Neuronal stem cell (in vitro differentiated cells): Measurements from ENCODE around the gene XPR1.
"Not testable (repeated sequence)": the region's sequence is repeated elsewhere in the genome, so short reads cannot be mapped to it uniquely, and the experiment has no call there.

Experiments used
- DNase-seq: peaks from one replicate; pipeline ENCODE4 v3.0.0-alpha.2; 2013; ENCODE audit warnings: low spot score
- H2AFZ ChIP-seq: one replicate; pipeline ENCODE4 v1.6.1; 2013; ENCODE audit warnings: mild to moderate bottlenecking, low read length, inconsistent platforms
- H2AK5ac ChIP-seq: 2 replicates; pipeline ENCODE4 v1.6.1; 2013; ENCODE audit warnings: low read depth, mild to moderate bottlenecking, inconsistent platforms, low read length, moderate library complexity, mixed read lengths
- H2BK120ac ChIP-seq: 2 replicates; pipeline ENCODE4 v1.6.1; 2013; ENCODE audit warnings: low read depth, mild to moderate bottlenecking, inconsistent platforms, low read length, moderate library complexity, mixed read lengths
- H2BK12ac ChIP-seq: one replicate; pipeline ENCODE4 v1.6.1; 2013; ENCODE audit warnings: low read length, inconsistent platforms
- H2BK15ac ChIP-seq: 2 replicates; pipeline ENCODE4 v1.6.1; 2013; ENCODE audit warnings: mild to moderate bottlenecking, low read length, inconsistent platforms, mixed read lengths
- H2BK5ac ChIP-seq: one replicate; pipeline ENCODE4 v1.6.1; 2013; ENCODE audit warnings: inconsistent platforms, mild to moderate bottlenecking, low read length, moderate library complexity
- H3K14ac ChIP-seq: one replicate; pipeline ENCODE4 v1.6.1; 2013; ENCODE audit warnings: low read length, inconsistent platforms
- H3K18ac ChIP-seq: 2 replicates; pipeline ENCODE4 v1.6.1; 2013; ENCODE audit warnings: low read length, inconsistent platforms
- H3K23ac ChIP-seq: 2 replicates; pipeline ENCODE4 v1.6.1; 2013; ENCODE audit warnings: low read depth, mild to moderate bottlenecking, mixed read lengths, low read length, inconsistent platforms; ENCODE audit not compliant: poor library complexity
- H3K27ac ChIP-seq: replicated peaks from 3 replicates; pipeline ENCODE4 v1.5.1; 2013; ENCODE audit warnings: low read length, inconsistent platforms
- H3K27me3 ChIP-seq, 3 experiments: 2 replicates each; pipeline ENCODE4 v1.6.1; 2013; ENCODE audit warnings: low read length in 3 of 3, mild to moderate bottlenecking in 2 of 3, inconsistent platforms in 1 of 3, low read depth in 1 of 3, mixed read lengths in 1 of 3, moderate library complexity in 1 of 3; ENCODE audit not compliant: control insufficient read depth in 3 of 3, insufficient read depth in 3 of 3
- H3K36me3 ChIP-seq, 2 donors: replicated peaks in 1 of 2; 2 replicates each; pipeline ENCODE4 v1.6.1; 2013; ENCODE audit warnings: low read length in 2 of 2; ENCODE audit not compliant: control insufficient read depth in 2 of 2, insufficient read depth in 2 of 2
- H3K4ac ChIP-seq: 2 replicates; pipeline ENCODE4 v1.6.1; 2013; ENCODE audit warnings: inconsistent platforms, mild to moderate bottlenecking, low read length, moderate library complexity
- H3K4me1 ChIP-seq, 2 donors: 1 replicate in 1 of 2; 2 replicates in 1 of 2; pipeline ENCODE4 v1.6.1; 2013; ENCODE audit warnings: low read length in 2 of 2, low read depth in 1 of 2; ENCODE audit not compliant: control insufficient read depth in 2 of 2, insufficient read depth in 1 of 2
- H3K4me2 ChIP-seq: one replicate; pipeline ENCODE4 v1.6.1; 2013; ENCODE audit warnings: mild to moderate bottlenecking, low read length, inconsistent platforms; ENCODE audit not compliant: insufficient read depth, poor library complexity, severe bottlenecking
- H3K4me3 ChIP-seq, 2 donors: 2 replicates each; pipeline ENCODE4 v1.5.1; 2013; ENCODE audit warnings: low read length in 2 of 2, mild to moderate bottlenecking in 2 of 2, inconsistent platforms in 1 of 2, moderate library complexity in 1 of 2
- H3K79me1 ChIP-seq: one replicate; pipeline ENCODE4 v1.6.1; 2013; ENCODE audit warnings: low read depth, mild to moderate bottlenecking, inconsistent platforms, low read length, moderate library complexity
- H3K9ac ChIP-seq: one replicate; pipeline ENCODE4 v1.6.1; 2013; ENCODE audit warnings: mild to moderate bottlenecking, low read depth, low read length, inconsistent platforms; ENCODE audit not compliant: poor library complexity
- H3K9me3 ChIP-seq, 2 donors: replicated peaks in 1 of 2; 2 replicates each; pipeline versions ENCODE3 to v1.6.1; 2013; ENCODE audit warnings: low read length in 2 of 2, mild to moderate bottlenecking in 2 of 2, inconsistent platforms in 1 of 2, low read depth in 1 of 2, mixed read lengths in 1 of 2, moderate library complexity in 1 of 2; ENCODE audit not compliant: control insufficient read depth in 2 of 2, insufficient read depth in 1 of 2
- H4K8ac ChIP-seq: one replicate; pipeline ENCODE4 v1.6.1; 2013; ENCODE audit warnings: low read depth, mild to moderate bottlenecking, inconsistent platforms, low read length, moderate library complexity
- H4K91ac ChIP-seq: one replicate; pipeline ENCODE4 v1.6.1; 2013; ENCODE audit warnings: low read length, low read depth, mild to moderate bottlenecking, inconsistent platforms; ENCODE audit not compliant: poor library complexity
- WGBS, 2 donors: extraction: QIAGEN DNeasy Blood & Tissue Kit; methylation state at CpG; one replicate each; pipeline ENCODE4 v1.1.7; 2013; ENCODE audit warnings: missing lambda C conversion rate in 2 of 2, mixed read lengths in 1 of 2; ENCODE audit not compliant: insufficient read length in 2 of 2, insufficient replicate concordance in 1 of 2; ENCODE audit errors: extremely low coverage in 2 of 2; 5-methylcytosine and 5-hydroxymethylcytosine counted together

XPR1 gene

DNA sequence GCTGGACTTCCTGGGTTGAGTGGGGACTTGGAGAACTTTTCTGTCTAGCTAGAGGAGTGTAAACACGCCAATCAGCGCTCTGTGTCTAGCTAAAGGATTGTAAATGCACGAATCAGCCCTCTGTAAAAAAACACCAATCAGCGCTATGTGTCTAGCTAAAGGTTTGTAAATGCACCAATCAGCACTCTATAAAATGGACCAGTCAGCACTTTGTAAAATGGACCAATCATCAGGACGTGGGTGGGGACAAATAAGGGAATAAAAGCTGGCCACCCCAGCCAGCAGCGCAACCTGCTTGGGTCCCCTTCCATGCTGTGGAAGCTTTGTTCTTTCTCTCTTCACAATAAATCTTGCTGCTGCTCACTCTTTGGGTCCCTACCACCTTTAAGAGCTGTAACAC is 94.2 kb downstream of the XPR1 start:
- H3K4me2 ChIP-seq, H3K79me1 ChIP-seq, H3K36me3 ChIP-seq, H2AFZ ChIP-seq, H2BK15ac ChIP-seq, H3K4me1 ChIP-seq, H4K91ac ChIP-seq, H3K14ac ChIP-seq, H3K27me3 ChIP-seq, DNase-seq, H2BK120ac ChIP-seq, H3K23ac ChIP-seq, H2BK5ac ChIP-seq, H3K4me3 ChIP-seq, H2BK12ac ChIP-seq, H3K9ac ChIP-seq, H3K27ac ChIP-seq, H4K8ac ChIP-seq, H3K4ac ChIP-seq, H3K18ac ChIP-seq, H2AK5ac ChIP-seq: not testable (repeated sequence)
- peaks cover 0 to 21% of the 10 kb centered on the region in 2 donors for H3K9me3 ChIP-seq
- no CpG with 5 or more reads among the region's 6 CpGs for WGBS, 2 donors

- not testable (repeated sequence) for H4K91ac ChIP-seq, H2BK5ac ChIP-seq, H3K23ac ChIP-seq, H3K14ac ChIP-seq, H3K18ac ChIP-seq, H3K4me1 ChIP-seq, H2BK15ac ChIP-seq, H3K36me3 ChIP-seq, H4K8ac ChIP-seq, H3K4ac ChIP-seq, H3K4me3 ChIP-seq, H3K79me1 ChIP-seq, H2AFZ ChIP-seq, H3K4me2 ChIP-seq, DNase-seq, H3K27ac ChIP-seq, H3K9ac ChIP-seq, H2BK12ac ChIP-seq, H2BK120ac ChIP-seq, H2AK5ac ChIP-seq, H3K27me3 ChIP-seq
- peaks cover 4 to 31% of the 10 kb centered on the region in 2 donors for H3K9me3 ChIP-seq
- WGBS, 2 donors, result no CpG with 5 or more reads among the region's 3 CpGs
These were observed 95.9 kb downstream of the XPR1 start for GRCh38 chr1:180727751-180728150.

GRCh38 chr1:180728472-180729106 is 96.8 kb downstream of the XPR1 start:
- Histone ChIP-seq H3K4me2 (no peak overlapping the region), H3K27me3 (no peaks in the 10 kb centered on the region), H2BK12ac (no peak overlapping the region), H3K27ac (no peak overlapping the region), H2BK120ac (no peak overlapping the region), H2BK5ac (no peak overlapping the region), H3K23ac (no peak overlapping the region), H2AK5ac (no peak overlapping the region), H2BK15ac (no peak overlapping the region), H3K79me1 (no peaks in the 10 kb centered on the region), H2AFZ (no peak overlapping the region), H3K36me3 (no peaks in the 10 kb centered on the region), H3K9me3 (peaks cover 5 to 36% of the 10 kb centered on the region in 2 donors), H3K4ac (no peak overlapping the region), H3K14ac (no peak overlapping the region), H3K9ac (no peak overlapping the region), H3K4me3 (no peak overlapping the region), H3K4me1 (no peaks in the 10 kb centered on the region), H4K8ac (no peak overlapping the region), H4K91ac (no peak overlapping the region), H3K18ac (no peak overlapping the region)
- WGBS, 2 donors, result no CpG with 5 or more reads among the region's 4 CpGs
- DNase-seq, result no peak

DNA sequence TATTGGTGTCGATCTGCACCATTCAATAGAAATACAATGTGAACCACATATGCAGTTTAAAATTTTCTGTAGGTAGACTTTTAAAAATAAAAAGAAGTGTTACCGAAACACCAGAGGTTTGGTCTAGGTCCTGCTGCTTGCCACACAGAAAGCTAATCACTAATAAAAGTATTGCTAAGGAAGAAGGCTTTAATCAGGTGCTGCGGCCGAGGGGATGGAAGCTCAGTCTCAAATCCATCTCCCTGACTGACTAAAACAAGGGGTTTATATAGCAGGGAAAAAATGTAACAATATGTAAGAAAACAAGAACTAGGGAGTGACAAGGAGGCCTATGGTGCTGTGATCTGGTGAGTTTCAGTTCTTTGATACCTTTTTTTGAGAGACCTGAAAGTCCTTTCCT is 99.3 kb downstream of the XPR1 start:
- Histone ChIP-seq H3K27me3 (peaks cover 0 to 2% (median 0%) of the 10 kb centered on the region in 3 experiments), H2BK120ac (no peak overlapping the region), H3K4ac (no peak overlapping the region), H4K91ac (no peak overlapping the region), H3K4me1 (no peaks in the 10 kb centered on the region), H3K4me2 (no peak overlapping the region), H3K14ac (no peak overlapping the region), H2BK5ac (no peak overlapping the region), H3K79me1 (no peaks in the 10 kb centered on the region), H2BK12ac (no peak overlapping the region), H2AFZ (no peak overlapping the region), H2AK5ac (no peak overlapping the region), H3K27ac (no peak overlapping the region), H3K23ac (no peak overlapping the region), H3K4me3 (no peak overlapping the region), H3K36me3 (no peaks in the 10 kb centered on the region), H3K9me3 (peaks cover 8 to 59% of the 10 kb centered on the region in 2 donors), H3K9ac (no peak overlapping the region), H2BK15ac (no peak overlapping the region), H3K18ac (no peak overlapping the region), H4K8ac (no peak overlapping the region)
- no peak for DNase-seq
- WGBS, 2 donors, result no CpG with 5 or more reads among the region's 4 CpGs
